Activated T-helper 1 cell treated with anti-CD3 and anti-CD28 coated beads, Interleukin-12 subunit alpha, Interleukin-12 subunit beta, Interleukin-2, Interleukin-4 antibody, amounts not matched to agents 30 ng/mL and 10 ng/mL and 1 ng/mL, durations not matched to agents 14 hours and 24 hours and 36 hours (primary cell): ENCODE data around the gene HOPX. TPM values are rescaled to one million over a fixed set of nuclear protein-coding genes. Genes with fewer than 3 reads are reported as not detected.
A peak's percentile ranks its signal among the peaks of the same experiment; 100 is the strongest.
"Not testable (repeated sequence)": the region's sequence is repeated elsewhere in the genome, so short reads cannot be mapped to it uniquely, and the experiment has no call there.

Experiments
- DNase-seq: peaks from one replicate; pipeline ENCODE4 v3.0.0; 2021; ENCODE audit warnings: low spot score
- H3K27ac Mint-ChIP-seq: one replicate; pipeline ENCODE4 v1.8.0; 2021; ENCODE audit warnings: mild to moderate bottlenecking, mixed read lengths
- H3K27me3 Mint-ChIP-seq: one replicate; pipeline ENCODE4 v1.8.0; 2022; ENCODE audit warnings: mild to moderate bottlenecking, moderate library complexity, mixed read lengths; ENCODE audit not compliant: insufficient read depth
- H3K36me3 Mint-ChIP-seq: one replicate; pipeline ENCODE4 v1.8.0; 2021; ENCODE audit warnings: low read depth, mixed read lengths
- H3K4me1 Mint-ChIP-seq: one replicate; pipeline ENCODE4 v1.8.0; 2021; ENCODE audit warnings: low read depth, mixed read lengths
- H3K4me3 Mint-ChIP-seq: one replicate; pipeline ENCODE4 v1.8.0; 2021; ENCODE audit warnings: mild to moderate bottlenecking, moderate library complexity, mixed read lengths
- H3K9me3 Mint-ChIP-seq: one replicate; pipeline ENCODE4 v1.8.0; 2021; ENCODE audit warnings: mixed read lengths
- intact Hi-C: fragments of 100-400 bp; cut with micrococcal nuclease; formaldehyde crosslinking; loops from one replicate; pipeline ENCODE4 v1.15.1; 2024
- total RNA-seq: library from RNA; stranded (reverse); gene quantifications from 2 replicates; pipeline ENCODE4 v1.2.3, GENCODE V29; 2022

Gene HOPX, protein sequence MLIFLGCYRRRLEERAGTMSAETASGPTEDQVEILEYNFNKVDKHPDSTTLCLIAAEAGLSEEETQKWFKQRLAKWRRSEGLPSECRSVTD
- 121 and 128 TPM in 2 replicates for total RNA-seq

DNA sequence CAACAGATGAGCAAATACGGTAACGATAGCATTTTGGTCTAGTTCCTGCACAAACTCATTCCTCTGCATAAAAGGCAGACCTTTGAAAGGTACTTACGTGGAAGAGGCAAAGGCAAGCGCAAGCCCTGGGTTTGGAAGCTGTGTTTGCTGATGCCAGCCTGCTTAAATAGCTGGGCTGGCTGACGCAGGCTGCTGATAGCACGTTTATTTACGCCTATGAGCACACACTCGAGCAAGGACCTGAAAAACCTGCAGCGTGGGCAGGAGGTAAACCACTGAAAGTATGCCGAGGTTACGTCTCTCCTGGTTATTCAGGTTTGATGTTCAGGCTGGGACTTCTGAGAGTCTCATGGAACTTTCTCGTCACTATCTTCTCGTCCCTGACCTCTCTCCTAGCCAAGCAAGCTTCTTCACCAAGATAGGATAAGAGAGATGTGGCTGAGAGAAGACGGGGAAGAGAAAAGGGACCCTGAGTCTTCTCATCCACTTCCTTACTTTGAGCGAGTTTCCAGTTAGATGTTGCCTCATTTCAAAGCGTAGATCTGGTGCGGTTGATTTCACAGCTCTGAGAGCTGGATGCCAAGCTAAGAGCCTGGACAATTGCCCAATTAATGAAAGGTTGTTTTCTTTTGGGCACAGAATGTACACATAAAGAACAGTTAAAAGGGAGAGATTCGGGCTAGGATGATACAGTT, at the start of gene HOPX:
Gene HOPX, minus strand, starts transcription at position 139 of the 695 bp plus-strand sequence. CDS start 23,480 bp downstream, outside the sequence.
- Mint-ChIP-seq H3K27ac (peak within 1 kb of the TSS; percentile 5), H3K4me1 (peaks cover 41% of the 10 kb centered on the region), H3K36me3 (no peaks in the 10 kb centered on the region), H3K27me3 (peaks cover 65% of the 10 kb centered on the region), H3K9me3 (no peaks in the 10 kb centered on the region), H3K4me3 (peak within 1 kb of the TSS; percentile 57)
- DNase-seq = peak; percentile 20
- intact Hi-C loops = loop anchor here (1.0 to 5.0 kb wide), 8 partner anchors 25 to 137 kb away; no protein-coding TSS in a partner anchor

DNA sequence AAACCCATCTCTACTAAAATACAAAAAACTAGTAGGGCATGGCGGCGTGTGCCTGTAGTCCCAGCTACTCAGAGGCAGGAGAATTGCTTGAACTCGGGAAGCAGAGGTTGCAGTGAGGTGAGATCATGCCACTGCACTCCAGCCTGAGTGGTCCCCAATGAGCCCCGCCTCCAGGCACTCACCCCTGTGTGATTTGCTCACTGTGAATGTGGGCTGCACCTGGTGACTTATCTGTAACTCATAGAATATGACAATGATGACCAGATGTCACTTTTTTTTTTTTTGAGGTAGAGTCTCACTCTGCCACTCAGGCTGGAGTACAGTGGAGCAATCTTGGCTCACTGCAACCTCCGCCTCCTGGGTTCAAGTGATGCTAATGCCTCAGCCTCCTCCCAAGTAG, 49.0 kb upstream of the HOPX start:
- H3K4me3 Mint-ChIP-seq = no peak overlapping the region
- H3K9me3 Mint-ChIP-seq = peaks cover 3% of the 10 kb centered on the region
- H3K4me1 Mint-ChIP-seq = no peaks in the 10 kb centered on the region
- DNase-seq = no peak
- intact Hi-C loops = no loop called here
- H3K36me3 Mint-ChIP-seq = no peaks in the 10 kb centered on the region
- peaks cover 2% of the 10 kb centered on the region for H3K27me3 Mint-ChIP-seq
- H3K27ac Mint-ChIP-seq = no peak overlapping the region

DNA sequence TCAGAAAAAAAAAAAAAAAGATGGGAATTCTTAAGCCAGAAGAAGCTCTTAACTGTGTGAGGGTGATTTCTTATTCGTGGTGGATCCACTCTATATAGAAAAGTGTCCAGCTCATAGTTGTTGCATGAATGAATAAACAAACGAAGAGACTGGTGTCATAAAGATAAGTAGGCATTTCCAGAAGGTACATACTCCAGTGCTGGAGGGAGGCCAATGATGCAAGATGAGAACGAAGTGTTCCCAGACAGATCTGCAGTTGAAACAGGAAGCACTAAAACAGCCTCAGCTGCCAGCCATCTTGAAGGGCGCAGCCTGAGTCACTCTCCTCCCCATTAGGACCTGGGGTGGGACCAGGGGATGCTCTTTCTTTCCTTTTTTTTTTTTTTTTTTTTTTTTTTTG, 47.4 kb upstream of the HOPX start:
- peaks cover 6% of the 10 kb centered on the region for H3K4me1 Mint-ChIP-seq
- peaks cover 3% of the 10 kb centered on the region for H3K9me3 Mint-ChIP-seq
- peaks cover 2% of the 10 kb centered on the region for H3K27me3 Mint-ChIP-seq
- intact Hi-C loops = no loop called here
- no peak overlapping the region for H3K27ac Mint-ChIP-seq
- no peak for DNase-seq
- H3K36me3 Mint-ChIP-seq = no peaks in the 10 kb centered on the region
- H3K4me3 Mint-ChIP-seq = no peak overlapping the region

DNA sequence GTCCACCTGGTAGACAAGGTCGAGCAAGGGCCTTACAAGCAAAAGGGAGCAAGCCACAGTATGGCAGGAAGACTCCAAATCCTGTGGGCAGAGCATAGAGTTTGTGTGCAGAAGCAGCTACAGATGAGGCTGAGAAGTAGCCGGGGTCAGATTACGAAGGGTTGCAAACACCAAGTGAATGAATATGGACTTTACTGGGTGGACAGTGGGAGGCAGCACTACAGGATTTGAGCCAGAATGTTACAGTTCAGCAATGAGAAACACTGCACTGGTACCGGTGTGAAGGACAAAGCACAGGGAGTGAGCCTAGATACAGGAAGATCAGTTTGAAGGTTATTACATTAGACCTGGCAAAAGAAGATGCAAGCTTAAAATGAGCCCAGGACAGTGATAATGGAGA, 46.1 kb upstream of the HOPX start:
- no peaks in the 10 kb centered on the region for H3K36me3 Mint-ChIP-seq
- H3K9me3 Mint-ChIP-seq = peaks cover 3% of the 10 kb centered on the region
- intact Hi-C loops = no loop called here
- DNase-seq = no peak
- peaks cover under 1% of the 10 kb centered on the region for H3K27me3 Mint-ChIP-seq
- peaks cover 20% of the 10 kb centered on the region for H3K4me1 Mint-ChIP-seq
- no peak overlapping the region for H3K4me3 Mint-ChIP-seq
- no peak overlapping the region for H3K27ac Mint-ChIP-seq

DNA sequence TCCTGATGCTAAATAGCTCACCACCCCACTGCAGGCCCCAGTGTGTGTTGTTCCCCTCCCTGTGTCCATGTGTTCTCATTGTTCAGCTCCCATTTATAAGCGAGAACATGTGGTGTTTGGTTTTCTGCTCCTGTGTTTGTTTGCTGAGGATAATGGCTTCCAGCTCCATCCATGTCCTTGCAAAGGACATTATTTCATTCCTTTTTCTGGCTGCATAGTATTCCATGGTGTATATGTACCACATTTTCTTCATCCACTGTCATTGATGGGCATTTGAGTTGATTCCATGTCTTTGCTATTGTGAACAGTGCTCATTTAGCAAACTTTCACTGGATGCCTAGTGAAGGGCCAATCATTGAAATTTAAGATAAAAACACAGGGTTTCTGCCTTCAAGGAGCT, 45.5 kb upstream of the HOPX start:
- not testable (repeated sequence) for H3K4me3 Mint-ChIP-seq

DNA sequence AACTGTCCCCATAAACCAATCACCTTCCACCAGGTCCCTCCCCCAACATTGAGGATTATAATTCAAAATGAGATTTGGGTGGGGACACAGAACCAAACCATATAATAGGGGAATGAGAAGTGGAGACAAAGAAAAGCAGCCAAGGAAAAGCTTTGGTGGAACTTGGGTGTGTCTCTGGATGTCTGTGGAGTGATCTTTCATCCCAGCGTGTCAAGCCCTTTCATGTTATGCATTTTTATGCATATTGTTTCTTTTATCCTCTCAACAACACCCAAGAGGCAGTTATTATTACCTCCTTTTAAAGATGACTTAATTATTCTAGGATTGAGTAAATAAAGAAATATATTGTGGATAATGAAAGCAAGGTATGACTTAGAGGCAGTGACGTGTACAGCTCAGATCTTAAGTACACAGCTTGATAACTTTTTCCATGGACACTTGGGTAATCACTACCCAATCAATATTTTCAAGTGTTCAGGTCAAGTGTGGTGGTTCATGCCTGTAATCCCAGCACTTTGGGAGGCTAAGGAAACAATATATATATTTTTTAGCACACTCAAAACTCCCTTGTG, 42.6 kb upstream of the HOPX start:
- intact Hi-C loops = loop anchor here (1.0 to 5.0 kb wide), 4 partner anchors 34 to 77 kb away; partner anchors contain the start of gene HOPX
- no peak overlapping the region for H3K4me3 Mint-ChIP-seq

More for the DNA sequence above, 45.5 kb upstream of the HOPX start:
- DNase-seq, H3K36me3 Mint-ChIP-seq, intact Hi-C loops, H3K9me3 Mint-ChIP-seq, H3K27me3 Mint-ChIP-seq, H3K27ac Mint-ChIP-seq: not testable (repeated sequence)
- H3K4me1 Mint-ChIP-seq = peaks cover 24% of the 10 kb centered on the region

DNA sequence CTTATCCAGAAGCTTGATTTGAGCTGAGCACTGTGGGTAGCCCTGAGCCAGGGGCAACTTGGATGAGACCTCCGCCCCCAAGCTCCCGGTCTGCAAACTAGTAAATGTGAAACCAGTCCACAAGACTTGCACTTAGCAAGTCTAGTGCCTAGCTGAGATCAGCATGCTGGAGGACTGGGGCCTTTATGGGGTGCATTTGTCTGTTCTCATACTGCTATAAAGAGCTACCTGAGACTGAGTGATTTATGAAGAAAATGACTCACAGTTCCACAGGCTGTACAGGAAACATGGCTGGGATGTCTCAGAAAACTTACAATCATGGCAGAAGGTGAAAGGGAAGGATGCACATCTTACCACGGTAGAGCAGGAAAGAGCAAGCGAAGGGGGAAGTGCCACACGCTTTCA, 42.1 kb upstream of the HOPX start:
- Mint-ChIP-seq H3K4me3 (no peak overlapping the region), H3K27ac (peak overlapping the region; percentile 11), H3K27me3 (no peaks in the 10 kb centered on the region), H3K36me3 (no peaks in the 10 kb centered on the region), H3K9me3 (peaks cover 3% of the 10 kb centered on the region), H3K4me1 (peaks cover 24% of the 10 kb centered on the region)
- peak; percentile 8 for DNase-seq
- intact Hi-C loops = loop anchor here (1.0 to 5.0 kb wide), 4 partner anchors 34 to 78 kb away; partner anchors contain the start of gene HOPX

More for the DNA sequence above, 42.6 kb upstream of the HOPX start:
- DNase-seq = no peak
- peak overlapping the region; percentile 11 for H3K27ac Mint-ChIP-seq
- no peaks in the 10 kb centered on the region for H3K36me3 Mint-ChIP-seq
- H3K4me1 Mint-ChIP-seq = peaks cover 24% of the 10 kb centered on the region
- no peaks in the 10 kb centered on the region for H3K27me3 Mint-ChIP-seq
- H3K9me3 Mint-ChIP-seq = peaks cover 3% of the 10 kb centered on the region

DNA sequence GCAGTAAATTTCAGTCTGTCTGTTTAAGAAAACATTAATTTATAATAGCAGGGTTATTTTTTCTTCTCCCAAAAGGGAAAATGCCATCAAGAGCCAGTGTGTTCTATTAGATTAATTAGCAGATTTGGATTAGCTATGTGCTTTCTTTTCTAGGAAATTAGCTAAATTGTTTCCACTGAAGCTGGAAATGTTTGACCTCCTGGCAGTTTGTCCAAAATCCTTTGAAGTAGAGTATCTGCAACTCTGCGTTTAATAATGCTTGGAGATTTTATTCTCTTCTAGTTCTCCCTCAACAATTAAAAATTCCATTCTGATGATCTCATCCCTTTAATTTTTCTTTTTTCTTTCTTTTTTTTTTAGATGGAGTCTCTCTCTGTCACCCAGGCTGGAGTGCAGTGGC, 27.1 kb upstream of the HOPX start:
- intact Hi-C loops = no loop called here
- Mint-ChIP-seq H3K36me3 (no peaks in the 10 kb centered on the region), H3K4me3 (no peak overlapping the region), H3K27me3 (peaks cover 3% of the 10 kb centered on the region), H3K9me3 (peaks cover 4% of the 10 kb centered on the region), H3K4me1 (no peaks in the 10 kb centered on the region), H3K27ac (no peak overlapping the region)
- DNase-seq = no peak

DNA sequence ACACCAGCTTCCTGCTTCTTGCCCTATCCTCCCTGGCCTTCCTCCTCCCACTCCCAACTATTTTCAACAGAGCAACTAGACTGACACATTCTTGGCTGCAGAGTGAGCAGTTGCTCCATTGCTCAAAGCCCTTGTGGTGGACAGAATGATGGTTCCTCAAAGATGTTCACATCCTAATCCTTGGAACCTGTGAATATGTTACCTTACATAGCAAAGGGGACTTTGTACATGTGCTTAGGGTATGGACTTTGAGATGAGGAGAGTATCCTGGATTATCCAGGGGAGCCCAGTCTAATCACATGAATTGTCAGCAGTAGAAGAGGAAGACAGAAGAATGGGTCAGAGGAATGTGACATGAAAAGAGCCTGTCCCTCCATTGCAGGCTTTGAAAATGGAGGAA, 24.9 kb upstream of the HOPX start:
- no peaks in the 10 kb centered on the region for H3K9me3 Mint-ChIP-seq
- no peak for DNase-seq
- no peak overlapping the region for H3K4me3 Mint-ChIP-seq
- peaks cover 3% of the 10 kb centered on the region for H3K27me3 Mint-ChIP-seq
- intact Hi-C loops = no loop called here
- no peak overlapping the region for H3K27ac Mint-ChIP-seq
- H3K4me1 Mint-ChIP-seq = no peaks in the 10 kb centered on the region
- H3K36me3 Mint-ChIP-seq = no peaks in the 10 kb centered on the region

DNA sequence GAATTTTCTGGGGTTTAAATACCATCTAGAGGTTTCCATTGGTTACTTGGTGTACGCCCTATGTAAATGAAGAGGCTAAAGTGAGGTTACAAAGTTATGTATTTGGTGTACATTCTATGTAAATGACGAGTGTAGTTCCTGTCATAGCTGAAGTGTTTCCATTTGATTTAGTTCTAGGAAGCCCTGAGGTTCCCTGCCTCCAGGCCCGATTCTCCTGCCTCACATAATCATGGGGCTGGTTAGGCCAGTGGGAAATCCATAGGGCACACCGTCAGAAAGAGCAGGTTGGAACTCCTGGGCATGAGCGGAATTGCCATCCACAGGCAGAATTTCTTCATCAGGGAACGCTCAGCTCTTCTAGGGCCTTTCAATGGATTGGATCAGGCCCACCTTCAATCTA, 24.2 kb upstream of the HOPX start:
- Mint-ChIP-seq H3K27me3 (peaks cover 3% of the 10 kb centered on the region), H3K27ac (no peak overlapping the region), H3K4me1 (no peaks in the 10 kb centered on the region), H3K4me3 (no peak overlapping the region), H3K9me3 (no peaks in the 10 kb centered on the region), H3K36me3 (no peaks in the 10 kb centered on the region)
- intact Hi-C loops = no loop called here
- no peak for DNase-seq

DNA sequence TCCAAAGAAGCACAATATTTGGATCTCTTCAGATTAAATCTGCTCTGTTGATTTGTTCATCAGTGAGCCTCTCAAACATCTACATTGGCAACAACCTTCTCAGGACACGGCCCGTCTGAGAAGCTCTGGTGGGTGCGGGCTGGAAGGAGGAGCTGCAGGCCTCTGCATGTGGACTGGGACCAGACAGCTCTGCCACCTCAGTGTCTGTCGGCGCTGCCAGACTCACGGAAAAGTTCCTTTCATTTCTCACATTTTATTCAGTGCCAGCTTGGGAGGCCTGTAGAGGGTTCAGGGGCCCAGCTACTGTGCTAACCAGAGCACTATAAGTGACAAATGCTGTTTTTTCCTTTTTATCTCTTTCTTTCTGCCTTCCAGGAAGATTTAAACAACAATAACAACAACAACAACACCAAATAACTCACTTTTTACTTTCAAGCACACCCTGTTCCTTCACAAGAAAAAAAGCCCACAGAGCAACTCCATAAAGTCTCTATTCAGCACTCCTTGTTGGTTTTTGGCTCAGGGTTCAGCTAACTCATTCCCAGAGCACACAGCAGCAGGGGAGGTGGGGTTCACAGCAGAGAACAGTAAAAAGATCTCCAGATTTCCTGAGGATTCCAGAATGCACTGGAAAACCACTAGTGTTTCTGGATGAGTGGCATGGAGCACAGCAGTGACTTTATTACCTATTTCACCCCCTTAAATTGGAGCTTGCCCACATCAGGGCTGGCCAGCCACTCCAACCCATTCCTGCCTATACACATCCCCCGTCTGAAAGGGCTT, 23.2 kb upstream of the HOPX start:
- no peak overlapping the region for H3K4me3 Mint-ChIP-seq
- peaks cover 3% of the 10 kb centered on the region for H3K27me3 Mint-ChIP-seq
- intact Hi-C loops = no loop called here
- no peak overlapping the region for H3K27ac Mint-ChIP-seq
- no peak for DNase-seq
- H3K36me3 Mint-ChIP-seq = no peaks in the 10 kb centered on the region
- no peaks in the 10 kb centered on the region for H3K9me3 Mint-ChIP-seq
- no peaks in the 10 kb centered on the region for H3K4me1 Mint-ChIP-seq

DNA sequence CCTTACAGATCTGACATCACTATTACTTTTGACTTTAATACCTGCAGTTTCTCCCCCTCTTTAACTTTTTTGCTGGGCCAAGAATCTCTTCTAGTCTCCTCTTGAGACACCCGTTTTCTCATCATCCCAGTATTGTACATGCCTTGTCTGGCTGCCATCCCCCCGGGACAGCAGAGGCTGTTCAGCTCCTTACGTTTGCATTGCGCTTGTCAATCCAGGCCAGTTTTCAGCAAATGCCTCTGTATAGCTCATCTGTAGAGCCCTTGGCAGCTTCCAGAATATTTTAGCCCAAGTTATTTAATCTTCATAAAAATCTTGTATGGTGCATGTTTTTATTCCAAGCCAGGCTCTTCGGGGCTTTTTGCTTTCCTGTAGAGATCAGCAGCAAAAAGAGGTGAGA, 22.3 kb upstream of the HOPX start:
- intact Hi-C loops = no loop called here
- H3K36me3 Mint-ChIP-seq = no peaks in the 10 kb centered on the region
- H3K9me3 Mint-ChIP-seq = no peaks in the 10 kb centered on the region
- H3K27ac Mint-ChIP-seq = no peak overlapping the region
- DNase-seq = no peak
- H3K4me3 Mint-ChIP-seq = no peak overlapping the region
- H3K27me3 Mint-ChIP-seq = peaks cover 5% of the 10 kb centered on the region
- no peaks in the 10 kb centered on the region for H3K4me1 Mint-ChIP-seq

DNA sequence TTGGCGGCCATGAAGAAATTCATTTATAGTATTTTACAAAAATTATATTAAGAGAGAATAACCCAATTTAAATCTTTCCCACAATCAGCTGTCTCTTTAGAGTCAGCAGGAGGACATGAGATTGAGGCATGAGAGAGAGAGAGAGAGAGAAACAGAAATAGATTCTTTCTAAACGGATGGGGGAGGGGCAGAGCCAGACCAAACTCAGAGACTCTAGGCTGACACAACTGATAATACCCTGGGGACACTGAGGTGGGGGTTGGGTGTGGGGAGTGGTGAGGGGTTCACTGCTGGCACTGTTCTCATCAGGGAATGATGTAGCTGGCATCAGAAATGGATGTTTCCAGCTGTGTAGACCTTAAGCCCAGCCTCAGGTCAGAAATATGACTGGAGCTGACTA, 20.5 kb upstream of the HOPX start:
- H3K4me1 Mint-ChIP-seq = no peaks in the 10 kb centered on the region
- H3K36me3 Mint-ChIP-seq = no peaks in the 10 kb centered on the region
- no peak overlapping the region for H3K27ac Mint-ChIP-seq
- H3K4me3 Mint-ChIP-seq = no peak overlapping the region
- intact Hi-C loops = no loop called here
- peaks cover 7% of the 10 kb centered on the region for H3K27me3 Mint-ChIP-seq
- no peak for DNase-seq
- H3K9me3 Mint-ChIP-seq = no peaks in the 10 kb centered on the region
